ENCODE data around the gene MME. TPM values are rescaled to one million over a fixed set of nuclear protein-coding genes. Genes with fewer than 3 reads are reported as not detected.

Gene MME
- total and polyA plus RNA-seq, 2 of the 8 experiments (the other 6 are each of a cell fraction or from before 2014, with no cell fraction given), result 5.0 to 39.6 TPM

- no peak overlapping the region for H3K18ac ChIP-seq (ENCODE audit: extremely low read depth, low read length)
- FAIRE-seq (no peak), DNase-seq (ENCODE audit: low read depth in 1 of 2, low spot score in 2 of 2) (no peak)
- H3K4me1 ChIP-seq (replicated peaks in 1 of 4; ENCODE audit: control insufficient read depth in 3 of 4, insufficient read depth in 4 of 4, low read length in 3 of 4), result no peaks in the 10 kb centered on the region
- H2BK20ac ChIP-seq (ENCODE audit: low read length), result no peak overlapping the region
- no peak overlapping the region for H3K23ac ChIP-seq (ENCODE audit: insufficient read length)
- no peak overlapping the region for H3K4ac ChIP-seq (replicated peaks; ENCODE audit: insufficient read length, low read depth, low read length)
- no peak overlapping the region for H2BK5ac ChIP-seq (ENCODE audit: low read depth, low read length)
- no peak for TF ChIP-seq BACH1 (IDR thresholded peaks at IDR 0.05; ENCODE audit: low read length)
- TF ChIP-seq BRCA1 (IDR thresholded peaks at IDR 0.05; ENCODE audit: low read depth, low read length), result no peak
- no peak overlapping the region for H2BK15ac ChIP-seq (ENCODE audit: low read length)
- no peaks in the 10 kb centered on the region for H4K20me1 ChIP-seq (replicated peaks in 1 of 2; ENCODE audit: control insufficient read depth in 1 of 2, insufficient read depth in 2 of 2, low read length in 2 of 2)
- no peaks in the 10 kb centered on the region for H3K79me2 ChIP-seq (ENCODE audit: control insufficient read depth in 1 of 2, insufficient read depth in 2 of 2, low read length in 2 of 2)
- H3K27me3 ChIP-seq (replicated peaks in 1 of 4; ENCODE audit: control insufficient read depth in 3 of 4, extremely low read depth in 1 of 4, insufficient read depth in 3 of 4, low read length in 3 of 4), result peaks cover 0 to 2% (median 0%) of the 10 kb centered on the region in 4 experiments; a peak in 1 of 7 replicates
- no peak overlapping the region for H3K4me3 ChIP-seq (ENCODE audit: extremely low read depth in 1 of 4, insufficient read depth in 2 of 4, low read depth in 3 of 4, low read length in 4 of 4)
- H2BK12ac ChIP-seq (ENCODE audit: low read depth, low read length), result no peak overlapping the region
- 86% methylated on average over 4 of the region's 4 CpGs; no CpG with 5 or more reads in 1 of the 2 experiments for WGBS, 2 experiments (ENCODE audit: extremely low coverage in 1 of 2, insufficient coverage in 1 of 2, insufficient read length in 1 of 2, insufficient replicate concordance in 2 of 2, low coverage in 1 of 2, low lambda C conversion rate in 2 of 2, missing lambda C conversion rate in 1 of 2)
- no peaks in the 10 kb centered on the region for H3K79me1 ChIP-seq (ENCODE audit: low read depth, low read length)
- CTCF ChIA-PET (ENCODE audit: partially characterized antibody), result no interaction called here
- no peak overlapping the region for H3K4me2 ChIP-seq (ENCODE audit: insufficient read depth in 1 of 2, low read depth in 2 of 2, low read length in 2 of 2)
- POLR2A ChIA-PET (ENCODE audit: partially characterized antibody), result no interaction called here
- no peaks in the 10 kb centered on the region for H3K23me2 ChIP-seq (ENCODE audit: low read depth, low read length)
- no peak overlapping the region for H3K14ac ChIP-seq (ENCODE audit: insufficient read length)
- H3K9me3 ChIP-seq (ENCODE audit: insufficient read depth in 2 of 2, low read depth in 1 of 2, low read length in 1 of 2), result no peaks in the 10 kb centered on the region
- H2BK120ac ChIP-seq (replicated peaks; ENCODE audit: low read depth, low read length), result no peak overlapping the region
- H2AK5ac ChIP-seq (ENCODE audit: low read depth, low read length), result no peak overlapping the region
- H3K56ac ChIP-seq (replicated peaks; ENCODE audit: insufficient read length, low read depth, low read length), result no peak overlapping the region
- H2AFZ ChIP-seq (ENCODE audit: low read length), result no peak overlapping the region
- no peak overlapping the region for H4K5ac ChIP-seq (ENCODE audit: insufficient read length, low read depth, low read length)
- no peaks in the 10 kb centered on the region for H3K36me3 ChIP-seq (ENCODE audit: control insufficient read depth in 2 of 4, insufficient read depth in 4 of 4, low read length in 3 of 4)
- no peak overlapping the region for H3K9ac ChIP-seq (replicated peaks in 1 of 4; ENCODE audit: extremely low read depth in 1 of 4, low read depth in 3 of 4, low read length in 3 of 4)
- no peak overlapping the region; the same call in 1 of the 2 replicates for H4K8ac ChIP-seq (ENCODE audit: extremely low read depth, insufficient read depth, low read length)
- H4K91ac ChIP-seq (replicated peaks; ENCODE audit: insufficient read length, low read length), result no peak overlapping the region
- H3K27ac ChIP-seq (ENCODE audit: low read depth, low read length), result no peak overlapping the region
These were observed 81.6 kb downstream of the MME start for GRCh38 chr3:155161640-155162292.

All from H1 (cell line).